AG04450 (cell line): ENCODE results near the gene BRD7. TPM values are rescaled to one million over a fixed set of nuclear protein-coding genes. Genes with fewer than 3 reads are reported as not detected.

ENCODE experiments used
- CTCF ChIA-PET: fragments of 300-600, 350-600 bp; formaldehyde crosslinking; extraction: SDS; loops from one replicate; lab custom pipeline; 2022; ENCODE audit warnings: antibody characterized with exemption, inconsistent platforms; lab: Charles Lee
- POLR2A ChIA-PET: fragments of 350-600 bp; formaldehyde crosslinking; extraction: SDS; loops from one replicate; lab custom pipeline; 2021; ENCODE audit warnings: antibody characterized with exemption, inconsistent platforms; lab: Yijun Ruan, JAX
- DNase-seq: peaks from one replicate; pipeline ENCODE4 v3.0.0-alpha.2; 2011; ENCODE audit warnings: low read depth, low spot score
- H3K27ac ChIP-seq: one replicate; pipeline ENCODE4 v1.5.1; 2012; ENCODE audit warnings: low read depth, low read length, control low read depth
- H3K27me3 ChIP-seq: one replicate; pipeline ENCODE4 v1.6.0; 2012; ENCODE audit warnings: low read length; ENCODE audit not compliant: control insufficient read depth, insufficient read depth
- H3K4me3 ChIP-seq: 2 replicates; pipeline ENCODE4 v1.5.1; 2011; ENCODE audit warnings: mild to moderate bottlenecking, low read depth, low read length, control low read depth
- H3K9me3 ChIP-seq: 2 replicates; pipeline ENCODE4 v1.5.1; 2012; ENCODE audit warnings: low read length; ENCODE audit not compliant: control insufficient read depth, insufficient read depth
- CTCF ChIP-seq: IDR thresholded peaks from 2 replicates; pipeline ENCODE4 v1.5.1; 2011; ENCODE audit warnings: low read depth, low read length, control low read depth, inconsistent platforms
- polyA plus RNA-seq: library from polyadenylated mRNA; depleted of rRNA; stranded (reverse); fragments of >200 nt; gene quantifications from 2 replicates; pipeline ENCODE4 v1.2.3, GENCODE V29; 2011

The BRD7 gene
- polyA plus RNA-seq, 1 experiment, result 69.2 TPM

GRCh38 chr16:50269061-50269705, 99.6 kb downstream of the BRD7 start:
- CTCF ChIA-PET, result interaction anchor here (0.8 kb wide), 1 partner anchor 85 kb away, joined by 4 read pairs; no protein-coding TSS in a partner anchor
- TF ChIP-seq CTCF, result no peak
- Histone ChIP-seq H3K27ac (no peak overlapping the region), H3K9me3 (no peaks in the 10 kb centered on the region), H3K27me3 (no peaks in the 10 kb centered on the region), H3K4me3 (no peak overlapping the region)
- POLR2A ChIA-PET, result no interaction called here
- no peak for DNase-seq

- H3K27me3 ChIP-seq, result no peaks in the 10 kb centered on the region
- no peak for TF ChIP-seq CTCF
- CTCF ChIA-PET, result interaction anchor here (0.8 kb wide), 1 partner anchor 86 kb away, joined by 4 read pairs; no protein-coding TSS in a partner anchor
- no peak overlapping the region for H3K27ac ChIP-seq
- DNase-seq, result no peak
- POLR2A ChIA-PET, result no interaction called here
- H3K9me3 ChIP-seq, result no peaks in the 10 kb centered on the region
- H3K4me3 ChIP-seq, result no peak overlapping the region
Observed at GRCh38 chr16:50268352-50268751, 100.4 kb downstream of the BRD7 start.

GRCh38 chr16:50267651-50268050, 101.1 kb downstream of the BRD7 start:
- CTCF ChIA-PET, result no interaction called here
- no peak for DNase-seq
- Histone ChIP-seq H3K4me3 (no peak overlapping the region), H3K27ac (no peak overlapping the region), H3K27me3 (no peaks in the 10 kb centered on the region), H3K9me3 (no peaks in the 10 kb centered on the region)
- POLR2A ChIA-PET, result no interaction called here
- TF ChIP-seq CTCF, result no peak

DNA sequence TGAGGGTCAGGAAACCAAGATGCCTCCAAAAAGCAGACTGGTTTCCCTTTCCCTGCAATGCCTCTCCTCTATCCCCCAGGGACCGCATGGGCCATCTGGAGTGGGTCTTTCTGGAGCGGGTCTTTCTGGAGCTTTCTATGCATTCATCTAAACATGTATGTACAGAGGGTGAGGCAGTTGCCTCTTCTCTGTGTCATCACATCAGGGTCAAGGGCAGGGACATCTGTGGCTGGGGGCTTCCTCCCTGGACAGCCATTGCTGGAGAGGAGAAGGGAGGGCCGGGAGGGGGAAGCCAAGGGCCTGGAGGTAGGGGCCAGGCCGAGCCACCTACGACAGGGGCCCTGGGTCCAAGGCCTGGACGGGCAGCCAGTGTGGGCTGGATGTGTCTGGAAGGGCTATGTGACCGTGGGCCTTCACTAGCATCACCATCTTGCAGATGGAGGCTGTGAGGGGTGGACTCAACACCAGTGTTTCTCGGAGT, 101.6 kb downstream of the BRD7 start:
- TF ChIP-seq CTCF, result no peak
- POLR2A ChIA-PET, result no interaction called here
- Histone ChIP-seq H3K9me3 (no peaks in the 10 kb centered on the region), H3K27me3 (no peaks in the 10 kb centered on the region), H3K4me3 (peak overlapping the region; percentile 62; the same call in 1 of the 2 replicates), H3K27ac (no peak overlapping the region)
- no peak for DNase-seq
- CTCF ChIA-PET, result no interaction called here

DNA sequence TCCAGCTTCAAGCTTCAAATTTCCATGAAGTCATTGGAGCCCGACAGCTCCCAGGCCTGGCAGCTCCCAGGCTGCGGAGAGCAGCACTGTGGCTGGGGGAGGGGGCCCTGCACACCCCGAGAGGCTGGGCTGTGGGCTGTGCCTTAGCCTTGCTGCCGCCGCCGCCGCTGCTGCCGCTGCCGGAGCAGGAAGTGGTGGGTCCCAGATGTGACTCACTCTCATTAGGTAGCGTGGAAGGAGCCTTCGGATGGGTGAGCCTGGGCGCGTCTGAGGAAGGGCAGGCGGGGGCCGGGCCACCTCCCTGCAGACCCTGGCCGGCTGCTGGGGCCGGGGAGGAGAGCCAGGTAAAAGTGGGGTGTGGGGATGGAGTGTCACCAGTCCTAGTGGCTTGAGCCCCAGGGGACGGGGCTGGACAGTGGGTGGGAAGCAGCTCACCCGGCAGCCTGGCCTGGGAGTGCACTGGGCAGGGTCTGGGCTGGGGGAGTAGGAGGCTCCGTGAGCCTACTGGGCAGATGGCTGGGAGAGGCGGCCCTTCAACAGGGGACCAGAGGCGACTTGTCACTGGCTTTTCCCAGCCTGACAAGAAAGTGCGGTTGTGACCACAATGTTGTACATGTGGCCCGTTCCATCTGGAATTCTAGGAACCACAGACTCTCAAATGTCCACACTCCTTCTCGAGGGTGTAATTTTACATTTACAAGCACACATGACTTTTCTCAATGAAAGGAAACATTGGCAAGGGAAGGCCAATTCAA, 102.3 kb downstream of the BRD7 start, which contains the start of gene ADCY7:
Gene ADCY7, plus strand, starts transcription at position 215 of the 755 bp plus-strand sequence. CDS start 21,629 bp downstream, outside the sequence.
- ChIA-PET POLR2A (no interaction called here), CTCF (no interaction called here)
- peak; percentile 34 for DNase-seq
- H3K27ac ChIP-seq, result peak within 1 kb of the TSS; percentile 70
- TF ChIP-seq CTCF, result no peak
- no peaks in the 10 kb centered on the region for H3K27me3 ChIP-seq
- H3K4me3 ChIP-seq, result peak within 1 kb of the TSS; percentile 62
- H3K9me3 ChIP-seq, result no peaks in the 10 kb centered on the region
